ENCODE results near the gene USP20. TPM values are rescaled to one million over a fixed set of nuclear protein-coding genes. Genes with fewer than 3 reads are reported as not detected.

USP20 gene
- total RNA-seq, 1 experiment from 2014 or later = 16.8 TPM

DNA sequence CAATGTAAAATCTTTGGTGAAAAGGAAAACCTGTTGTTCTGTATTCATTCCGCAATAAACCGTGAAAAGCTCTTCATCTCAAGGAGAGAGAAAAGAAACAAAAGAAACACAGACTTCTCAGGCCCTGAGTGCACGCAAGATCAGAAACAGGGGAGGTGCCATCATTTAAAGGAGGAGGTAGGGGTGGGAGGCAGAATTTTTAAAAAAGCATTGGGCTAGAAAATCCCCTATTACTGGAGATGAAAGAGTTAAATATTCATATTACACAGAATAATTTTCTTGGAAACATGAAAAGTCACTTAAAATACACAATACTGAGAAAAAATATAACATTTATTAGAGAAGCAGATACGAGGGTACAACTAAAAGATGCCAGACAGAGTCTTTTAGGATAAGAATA is 56.3 kb downstream of the USP20 start:
- Histone ChIP-seq H2AFZ (ENCODE audit: low read depth, low read length, poor library complexity, severe bottlenecking) (no peak overlapping the region), H3K4me2 (ENCODE audit: low read length) (no peak overlapping the region), H3K27ac (ENCODE audit: low read depth, low read length) (no peak overlapping the region), H3K4me1 (ENCODE audit: control insufficient read depth in 1 of 2, insufficient read depth in 2 of 2, low read length in 2 of 2) (peaks cover under 1% of the 10 kb centered on the region in 2 experiments; a peak in 3 of 4 replicates), H3K4me3 (replicated peaks in 1 of 2; ENCODE audit: low read depth in 1 of 2, low read length in 2 of 2) (no peak overlapping the region), H3K9ac (ENCODE audit: low read length) (no peak overlapping the region), H3K9me3 (ENCODE audit: control insufficient read depth in 1 of 2, insufficient read depth in 1 of 2, low read depth in 1 of 2, low read length in 2 of 2) (no peaks in the 10 kb centered on the region), H3K27me3 (ENCODE audit: insufficient read depth, low read length) (no peaks in the 10 kb centered on the region), H3K36me3 (ENCODE audit: control insufficient read depth in 1 of 2, insufficient read depth in 2 of 2, low read length in 2 of 2) (no peaks in the 10 kb centered on the region), H4K20me1 (ENCODE audit: insufficient read depth) (no peaks in the 10 kb centered on the region), H3K9me2 (ENCODE audit: insufficient read depth) (no peaks in the 10 kb centered on the region), H3K79me2 (ENCODE audit: insufficient read depth, low read length) (no peaks in the 10 kb centered on the region)
- ChIA-PET POLR2A (no interaction called here), CTCF (no interaction called here), RAD21 (ENCODE audit: low non-redundant PET in 1 of 2, low total read pairs in 2 of 2, uncharacterized antibody in 2 of 2, unreplicated experiment in 2 of 2) (interaction anchor here in 1 of 2 experiments (0.6 kb wide), 1 partner anchor 53 kb away, joined by 4 read pairs; no protein-coding TSS in a partner anchor)
- ATAC-seq (no peak), DNase-seq (ENCODE audit: low read depth, low spot score) (no peak)
- BruUV-seq (replicated peaks) = no TSS peak
- TF ChIP-seq TCF7L2 (IDR thresholded peaks at IDR 0.05; ENCODE audit: borderline replicate concordance, extremely low read depth, insufficient read depth, insufficient read length) (no peak), JUND (IDR thresholded peaks at IDR 0.05) (no peak), EZH2phosphoT487 (IDR thresholded peaks at IDR 0.05; ENCODE audit: borderline replicate concordance) (no peak), ZFX (IDR thresholded peaks at IDR 0.05) (no peak), SP1 (IDR thresholded peaks at IDR 0.05; ENCODE audit: low read depth) (no peak), SRF (IDR thresholded peaks at IDR 0.05; ENCODE audit: low read depth) (no peak), EGR1 (IDR thresholded peaks at IDR 0.05; ENCODE audit: low read depth) (no peak), SIN3A (IDR thresholded peaks at IDR 0.05; ENCODE audit: low read depth) (no peak), CEBPB (IDR thresholded peaks at IDR 0.05; ENCODE audit: low read depth) (no peak)
- TF ChIP-seq, protein P1, sequence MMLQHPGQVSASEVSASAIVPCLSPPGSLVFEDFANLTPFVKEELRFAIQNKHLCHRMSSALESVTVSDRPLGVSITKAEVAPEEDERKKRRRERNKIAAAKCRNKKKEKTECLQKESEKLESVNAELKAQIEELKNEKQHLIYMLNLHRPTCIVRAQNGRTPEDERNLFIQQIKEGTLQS (IDR thresholded peaks at IDR 0.05) = no peak
- TF ChIP-seq, protein P2, sequence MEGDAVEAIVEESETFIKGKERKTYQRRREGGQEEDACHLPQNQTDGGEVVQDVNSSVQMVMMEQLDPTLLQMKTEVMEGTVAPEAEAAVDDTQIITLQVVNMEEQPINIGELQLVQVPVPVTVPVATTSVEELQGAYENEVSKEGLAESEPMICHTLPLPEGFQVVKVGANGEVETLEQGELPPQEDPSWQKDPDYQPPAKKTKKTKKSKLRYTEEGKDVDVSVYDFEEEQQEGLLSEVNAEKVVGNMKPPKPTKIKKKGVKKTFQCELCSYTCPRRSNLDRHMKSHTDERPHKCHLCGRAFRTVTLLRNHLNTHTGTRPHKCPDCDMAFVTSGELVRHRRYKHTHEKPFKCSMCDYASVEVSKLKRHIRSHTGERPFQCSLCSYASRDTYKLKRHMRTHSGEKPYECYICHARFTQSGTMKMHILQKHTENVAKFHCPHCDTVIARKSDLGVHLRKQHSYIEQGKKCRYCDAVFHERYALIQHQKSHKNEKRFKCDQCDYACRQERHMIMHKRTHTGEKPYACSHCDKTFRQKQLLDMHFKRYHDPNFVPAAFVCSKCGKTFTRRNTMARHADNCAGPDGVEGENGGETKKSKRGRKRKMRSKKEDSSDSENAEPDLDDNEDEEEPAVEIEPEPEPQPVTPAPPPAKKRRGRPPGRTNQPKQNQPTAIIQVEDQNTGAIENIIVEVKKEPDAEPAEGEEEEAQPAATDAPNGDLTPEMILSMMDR (IDR thresholded peaks at IDR 0.05 in 2 of 3, conservative IDR thresholded peaks at IDR 0.05 in 1 of 3; ENCODE audit: borderline replicate concordance in 1 of 3, insufficient read depth in 1 of 3, low read depth in 2 of 3, low read length in 2 of 3) = no peak
- intact Hi-C loops (cut with micrococcal nuclease) = no loop called here

All from HCT116 (cell line).